HFFc6 (cell line): ENCODE results near the gene WDR1. TPM values are rescaled to one million over a fixed set of nuclear protein-coding genes. Genes with fewer than 3 reads are reported as not detected.

Source experiments
- DNase-seq: peaks from one replicate; pipeline ENCODE4 v3.0.0-alpha.2; 2018
- H3K27ac Mint-ChIP-seq: 2 replicates; pipeline ENCODE4 v1.8.0; 2020; ENCODE audit warnings: mild to moderate bottlenecking, mixed read lengths
- H3K27me3 Mint-ChIP-seq: 2 replicates; pipeline ENCODE4 v1.8.0; 2021; ENCODE audit warnings: mild to moderate bottlenecking, moderate library complexity, mixed read lengths; ENCODE audit not compliant: insufficient read depth
- H3K36me3 Mint-ChIP-seq: 2 replicates; pipeline ENCODE4 v1.8.0; 2021; ENCODE audit warnings: low read depth, mixed read lengths
- H3K4me1 Mint-ChIP-seq: 2 replicates; pipeline ENCODE4 v1.8.0; 2020; ENCODE audit warnings: low read depth, mixed read lengths
- H3K4me3 Mint-ChIP-seq: 2 replicates; pipeline ENCODE4 v1.8.0; 2020; ENCODE audit warnings: mild to moderate bottlenecking, moderate library complexity, mixed read lengths
- H3K9me3 Mint-ChIP-seq: 2 replicates; pipeline ENCODE4 v1.8.0; 2020; ENCODE audit warnings: mild to moderate bottlenecking, mixed read lengths
- total RNA-seq, 6 experiments: library from RNA; stranded (reverse); fragmentation: NEBNext Ultra II Directional; extraction: Animal tissue kit (Norgen Biotek cat#: 25700); gene quantifications; 2 replicates in 1 of 6; 3 replicates in 5 of 6; pipeline ENCODE4 v1.2.3, GENCODE V29; 2021
- TF ChIP-seq, protein P1 (sequence below): fragments of 200-600 bp; sonication (generic); IDR thresholded peaks from 2 replicates; pipeline ENCODE4 v1.5.0; 2021; ENCODE audit warnings: antibody characterized with exemption, mild to moderate bottlenecking

The WDR1 gene
- total RNA-seq, 6 experiments from 2014 or later = 720 to 838 (median 782) TPM

DNA sequence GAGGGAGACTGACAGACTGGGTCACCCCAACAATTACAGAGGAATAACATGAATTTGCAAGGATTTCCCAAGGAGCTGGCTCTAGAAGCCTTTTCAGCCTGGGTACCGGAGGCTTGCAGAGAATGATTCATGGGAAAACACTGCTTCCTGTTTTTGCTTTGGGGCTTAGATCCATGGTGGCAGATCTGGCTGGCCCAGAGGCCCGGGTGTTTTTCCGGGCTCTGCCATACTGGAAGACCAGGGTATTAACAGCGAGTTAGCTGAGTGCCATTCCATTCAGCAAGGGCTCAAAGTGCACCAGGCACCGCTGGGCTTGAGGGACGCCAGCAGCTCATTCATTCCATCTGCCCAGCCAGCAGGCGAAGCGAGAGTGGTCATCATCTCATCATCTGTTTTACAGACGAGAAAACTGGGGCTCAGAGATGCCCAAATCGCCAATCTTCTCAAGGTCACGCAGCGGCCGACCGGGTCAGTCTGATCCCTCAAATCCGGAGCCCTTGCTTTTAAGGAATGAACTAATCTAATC is 1.3 kb downstream of the WDR1 start:
- H3K27ac Mint-ChIP-seq = peak overlapping the region; percentile 93
- no peaks in the 10 kb centered on the region for H3K9me3 Mint-ChIP-seq
- peaks cover 54% of the 10 kb centered on the region for H3K36me3 Mint-ChIP-seq
- TF ChIP-seq, protein P1, sequence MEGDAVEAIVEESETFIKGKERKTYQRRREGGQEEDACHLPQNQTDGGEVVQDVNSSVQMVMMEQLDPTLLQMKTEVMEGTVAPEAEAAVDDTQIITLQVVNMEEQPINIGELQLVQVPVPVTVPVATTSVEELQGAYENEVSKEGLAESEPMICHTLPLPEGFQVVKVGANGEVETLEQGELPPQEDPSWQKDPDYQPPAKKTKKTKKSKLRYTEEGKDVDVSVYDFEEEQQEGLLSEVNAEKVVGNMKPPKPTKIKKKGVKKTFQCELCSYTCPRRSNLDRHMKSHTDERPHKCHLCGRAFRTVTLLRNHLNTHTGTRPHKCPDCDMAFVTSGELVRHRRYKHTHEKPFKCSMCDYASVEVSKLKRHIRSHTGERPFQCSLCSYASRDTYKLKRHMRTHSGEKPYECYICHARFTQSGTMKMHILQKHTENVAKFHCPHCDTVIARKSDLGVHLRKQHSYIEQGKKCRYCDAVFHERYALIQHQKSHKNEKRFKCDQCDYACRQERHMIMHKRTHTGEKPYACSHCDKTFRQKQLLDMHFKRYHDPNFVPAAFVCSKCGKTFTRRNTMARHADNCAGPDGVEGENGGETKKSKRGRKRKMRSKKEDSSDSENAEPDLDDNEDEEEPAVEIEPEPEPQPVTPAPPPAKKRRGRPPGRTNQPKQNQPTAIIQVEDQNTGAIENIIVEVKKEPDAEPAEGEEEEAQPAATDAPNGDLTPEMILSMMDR = no peak
- peak; percentile 63 for DNase-seq
- H3K27me3 Mint-ChIP-seq = peaks cover 17% of the 10 kb centered on the region
- H3K4me1 Mint-ChIP-seq = peaks cover 71% of the 10 kb centered on the region
- peak overlapping the region; percentile 96 for H3K4me3 Mint-ChIP-seq

DNA sequence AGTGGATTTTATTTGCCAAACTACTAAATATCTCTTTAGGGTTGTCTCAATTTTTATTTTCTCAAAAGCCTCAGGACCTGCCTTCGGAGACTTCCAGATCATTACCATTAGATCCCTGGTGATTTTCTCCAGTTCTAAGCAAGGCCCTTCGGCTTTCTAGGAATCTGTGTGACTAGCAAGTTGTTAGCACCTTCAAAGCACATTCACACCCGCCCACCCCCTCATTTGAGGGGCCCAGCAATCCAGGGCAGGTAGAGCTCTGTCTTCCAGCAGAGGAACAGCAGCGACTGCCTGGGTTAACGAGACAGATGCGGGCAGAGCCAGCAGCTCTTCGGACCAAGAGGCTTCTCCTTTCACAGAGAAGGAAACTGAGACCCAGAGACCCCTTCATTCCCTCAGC is 2.0 kb downstream of the WDR1 start:
- TF ChIP-seq, protein P1 = no peak
- Mint-ChIP-seq H3K4me3 (peak overlapping the region; percentile 96), H3K9me3 (no peaks in the 10 kb centered on the region), H3K27ac (peak overlapping the region; percentile 93), H3K27me3 (peaks cover 16% of the 10 kb centered on the region), H3K36me3 (peaks cover 61% of the 10 kb centered on the region), H3K4me1 (peaks cover 79% of the 10 kb centered on the region)
- no peak for DNase-seq

DNA sequence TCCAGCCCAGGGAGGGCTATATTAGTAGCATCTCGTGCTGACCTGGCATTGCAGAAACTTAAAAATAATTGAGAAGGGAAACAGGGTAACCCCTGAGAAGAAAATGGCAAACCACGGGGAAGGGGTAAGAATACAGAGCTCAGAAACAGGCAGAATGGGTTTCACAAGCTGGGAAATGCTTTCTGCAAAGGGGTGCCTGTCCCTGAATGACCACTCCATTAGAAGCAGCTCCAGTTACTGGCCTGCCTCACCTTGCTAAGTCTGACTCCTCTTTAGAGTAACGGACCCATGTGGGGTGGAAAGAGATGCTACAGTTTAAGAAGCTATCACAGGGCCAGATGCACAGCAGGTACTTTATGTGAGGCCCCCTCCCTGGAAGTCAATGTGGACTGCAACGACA is 2.5 kb downstream of the WDR1 start:
- peaks cover 65% of the 10 kb centered on the region for H3K36me3 Mint-ChIP-seq
- H3K27me3 Mint-ChIP-seq = peaks cover 20% of the 10 kb centered on the region
- H3K4me3 Mint-ChIP-seq = peak overlapping the region; percentile 96
- DNase-seq = no peak
- H3K9me3 Mint-ChIP-seq = no peaks in the 10 kb centered on the region
- TF ChIP-seq, protein P1 = no peak
- H3K27ac Mint-ChIP-seq = peak overlapping the region; percentile 93
- H3K4me1 Mint-ChIP-seq = peaks cover 83% of the 10 kb centered on the region

DNA sequence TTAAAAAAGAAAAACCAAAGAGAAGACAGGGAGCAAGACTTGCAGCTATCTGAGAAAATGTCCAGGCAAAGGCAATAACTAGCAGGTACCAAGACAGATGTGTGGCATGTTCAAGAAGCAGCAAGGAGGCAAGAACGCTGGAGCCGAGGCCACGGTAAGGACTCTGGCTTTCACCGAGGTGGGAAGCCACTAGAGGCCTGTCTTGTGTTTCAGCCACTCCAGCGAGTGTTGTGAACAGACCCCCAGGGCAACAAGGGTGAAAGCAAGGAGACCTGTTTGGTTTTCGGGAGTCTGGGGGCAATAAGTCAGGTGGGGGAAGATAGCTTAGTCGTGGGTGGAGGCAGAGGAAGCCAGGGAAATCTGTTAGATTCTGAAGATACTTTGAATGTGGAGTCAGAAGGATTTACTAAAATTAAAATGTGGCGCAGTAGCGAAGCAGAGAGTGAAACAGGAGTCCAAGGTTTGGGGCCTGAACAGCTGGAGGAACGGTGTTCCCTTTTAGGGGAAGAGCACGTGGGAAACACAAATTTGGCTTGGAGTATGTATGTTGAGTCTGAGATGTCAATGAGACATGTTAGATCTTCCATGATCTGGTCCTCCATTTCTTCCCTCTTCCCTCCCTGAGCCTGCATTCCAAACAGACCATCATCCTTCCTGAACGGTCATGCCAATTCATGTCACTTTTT is 3.1 kb downstream of the WDR1 start:
- Mint-ChIP-seq H3K4me3 (peak overlapping the region; percentile 96), H3K27me3 (peaks cover 20% of the 10 kb centered on the region), H3K27ac (peak overlapping the region; percentile 93), H3K36me3 (peaks cover 70% of the 10 kb centered on the region), H3K4me1 (peaks cover 87% of the 10 kb centered on the region), H3K9me3 (no peaks in the 10 kb centered on the region)
- no peak for DNase-seq
- TF ChIP-seq, protein P1 = no peak

DNA sequence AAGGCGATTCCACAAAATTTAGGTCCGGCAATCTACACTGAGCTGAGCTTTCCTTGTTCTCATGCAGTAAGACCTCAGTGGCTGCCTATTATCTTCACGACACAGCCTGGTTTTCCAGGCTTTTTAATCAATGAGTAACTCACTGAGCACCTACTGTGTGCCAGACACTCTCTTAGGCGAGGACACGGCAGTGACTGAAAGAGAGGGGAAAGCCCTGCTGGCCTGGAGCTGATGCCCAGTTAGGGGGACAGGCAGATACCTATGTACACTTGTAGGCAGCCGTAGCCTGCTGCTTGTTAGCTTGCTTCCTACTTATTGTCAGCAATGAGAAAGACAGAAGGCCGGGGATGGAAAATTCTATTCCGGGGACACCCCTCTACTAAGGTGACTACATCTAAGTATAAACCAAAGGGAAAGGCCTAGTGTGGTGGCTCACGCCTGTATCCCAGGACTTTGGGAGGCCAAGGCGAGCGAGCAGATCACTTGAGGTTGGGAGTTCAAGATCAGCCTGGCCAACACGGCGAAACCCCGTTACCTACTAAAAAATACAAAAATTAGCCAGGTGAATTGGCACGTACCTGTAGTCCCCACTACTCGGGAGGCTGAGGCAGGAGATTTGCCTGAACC is 3.8 kb downstream of the WDR1 start:
- peak overlapping the region; percentile 96 for H3K4me3 Mint-ChIP-seq
- peaks cover 23% of the 10 kb centered on the region for H3K27me3 Mint-ChIP-seq
- TF ChIP-seq, protein P1 = no peak
- DNase-seq = no peak
- peaks cover 76% of the 10 kb centered on the region for H3K36me3 Mint-ChIP-seq
- peaks cover 87% of the 10 kb centered on the region for H3K4me1 Mint-ChIP-seq
- H3K27ac Mint-ChIP-seq = peak overlapping the region; percentile 93
- no peaks in the 10 kb centered on the region for H3K9me3 Mint-ChIP-seq
